ENCODE results near the gene ATP8B2.
A peak's percentile ranks its signal among the peaks of the same experiment; 100 is the strongest.
"Not testable (repeated sequence)": the region's sequence is repeated elsewhere in the genome, so short reads cannot be mapped to it uniquely, and the experiment has no call there.

The ATP8B2 gene

GRCh38 chr1:154335025-154335714 is 9.8 kb downstream of the ATP8B2 start:
- no peak overlapping the region for H3K4me3 ChIP-seq (ENCODE audit: low read depth, low read length)
- ChIA-PET CTCF (interaction anchor here (0.6 to 23.5 kb wide), 59 partner anchors 3 to 609 kb away, joined by 3 to 546 read pairs (median 4); partner anchors contain the start of genes AQP10, ATP8B2 and HAX1), POLR2A (interaction anchor here (1.2 to 2.4 kb wide), 3 partner anchors 9 to 57 kb away, joined by 3 to 11 read pairs (median 3); partner anchors contain the start of gene ATP8B2)
- TF ChIP-seq CTCF (IDR thresholded peaks at IDR 0.05; ENCODE audit: insufficient read depth, low read length, missing control alignments), result peak; percentile 81
- no peak for DNase-seq (ENCODE audit: low read depth, low spot score)

- CTCF ChIA-PET, result interaction anchor here (0.6 to 23.5 kb wide), 4 partner anchors 5 to 142 kb away, joined by 3 to 546 read pairs (median 275); partner anchors contain the start of genes AQP10 and ATP8B2
- POLR2A ChIA-PET, result no interaction called here
- TF ChIP-seq CTCF (IDR thresholded peaks at IDR 0.05; ENCODE audit: insufficient read depth, low read length, missing control alignments), result no peak
- DNase-seq (ENCODE audit: low read depth, low spot score), result no peak
- H3K4me3 ChIP-seq (ENCODE audit: low read depth, low read length), result no peak overlapping the region
Observed at GRCh38 chr1:154337253-154337894, 12.0 kb downstream of the ATP8B2 start.

GRCh38 chr1:154338875-154339274 is 13.6 kb downstream of the ATP8B2 start:
- CTCF ChIA-PET, result interaction anchor here (22.8 to 23.5 kb wide), 2 partner anchors 5 to 7 kb away, joined by 546 read pairs; partner anchors contain the start of genes AQP10 and ATP8B2
- TF ChIP-seq CTCF (IDR thresholded peaks at IDR 0.05; ENCODE audit: insufficient read depth, low read length, missing control alignments), result no peak
- POLR2A ChIA-PET, result no interaction called here
- H3K4me3 ChIP-seq (ENCODE audit: low read depth, low read length), result no peak overlapping the region
- no peak for DNase-seq (ENCODE audit: low read depth, low spot score)

GRCh38 chr1:154341366-154341765 is 16.0 kb downstream of the ATP8B2 start:
- DNase-seq (ENCODE audit: low read depth, low spot score); POLR2A ChIA-PET; H3K4me3 ChIP-seq (ENCODE audit: low read depth, low read length): not testable (repeated sequence)
- CTCF ChIA-PET, result interaction anchor here (22.8 to 23.5 kb wide), 2 partner anchors 2 to 9 kb away, joined by 546 read pairs; partner anchors contain the start of genes AQP10 and ATP8B2

GRCh38 chr1:154342132-154342531 is 16.8 kb downstream of the ATP8B2 start:
- ChIA-PET CTCF (interaction anchor here (1.5 to 23.5 kb wide), 3 partner anchors 1 to 15 kb away, joined by 4 to 546 read pairs (median 546); partner anchors contain the start of genes AQP10 and ATP8B2), POLR2A (no interaction called here)
- H3K4me3 ChIP-seq (ENCODE audit: low read depth, low read length), result no peak overlapping the region
- no peak for TF ChIP-seq CTCF (IDR thresholded peaks at IDR 0.05; ENCODE audit: insufficient read depth, low read length, missing control alignments)
- DNase-seq (ENCODE audit: low read depth, low spot score), result no peak

GRCh38 chr1:154342836-154343472 is 17.6 kb downstream of the ATP8B2 start:
- no peak overlapping the region for H3K4me3 ChIP-seq (ENCODE audit: low read depth, low read length)
- ChIA-PET POLR2A (interaction anchor here (0.7 kb wide), 1 partner anchor 15 kb away, joined by 3 read pairs; no protein-coding TSS in a partner anchor), CTCF (interaction anchor here (1.5 to 23.5 kb wide), 3 partner anchors 1 to 15 kb away, joined by 4 to 546 read pairs (median 546); partner anchors contain the start of genes AQP10 and ATP8B2)
- no peak for TF ChIP-seq CTCF (IDR thresholded peaks at IDR 0.05; ENCODE audit: insufficient read depth, low read length, missing control alignments)
- DNase-seq (ENCODE audit: low read depth, low spot score), result no peak

Data from AG04449 (cell line).